GM18867 (cell line): ENCODE data around the gene SDC3.
"Not testable (repeated sequence)": the region's sequence is repeated elsewhere in the genome, so short reads cannot be mapped to it uniquely, and the experiment has no call there.

Experiments
- ATAC-seq: cut with Tn5 transposase; IDR thresholded peaks from one replicate; pipeline ENCODE4 v1.9.1; 2021; ENCODE audit warnings: mild to moderate bottlenecking, moderate library complexity; ENCODE audit not compliant: unreplicated experiment

The SDC3 gene

DNA sequence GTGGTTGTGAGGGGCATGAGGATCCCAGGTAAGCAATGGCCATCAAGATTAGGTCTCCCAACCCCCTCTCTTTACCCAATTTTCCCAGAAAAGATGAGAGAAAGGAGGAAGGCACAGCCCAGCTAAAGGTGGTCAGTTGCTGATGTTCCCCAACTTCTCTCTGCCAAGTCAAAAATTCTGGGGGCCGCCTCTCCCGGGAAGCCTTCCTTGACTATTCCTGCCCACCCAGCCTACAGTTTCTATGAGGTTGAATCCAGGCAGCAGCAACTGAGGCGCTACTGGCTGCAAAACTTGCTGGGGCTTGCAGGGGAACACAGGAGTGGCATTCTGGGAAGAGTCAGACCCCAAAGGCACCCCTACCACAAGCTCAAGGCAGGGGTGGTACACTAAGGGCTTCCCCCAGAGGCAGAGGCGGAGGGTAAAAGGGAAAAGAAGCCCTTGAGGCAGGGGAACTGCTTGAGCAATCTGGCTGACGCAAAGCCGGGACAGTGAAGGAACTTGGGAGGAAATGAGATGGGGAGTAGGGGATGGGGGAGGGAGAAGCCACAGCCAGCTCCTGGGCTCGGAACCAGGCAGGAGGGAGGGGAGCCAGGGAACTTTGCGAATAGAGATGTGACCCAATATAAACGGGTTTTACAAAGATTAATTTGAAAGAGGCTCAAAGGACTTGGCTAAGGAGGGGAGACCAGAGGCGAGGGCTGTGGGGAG is 31.2 kb downstream of the SDC3 start:
- no peak for ATAC-seq

DNA sequence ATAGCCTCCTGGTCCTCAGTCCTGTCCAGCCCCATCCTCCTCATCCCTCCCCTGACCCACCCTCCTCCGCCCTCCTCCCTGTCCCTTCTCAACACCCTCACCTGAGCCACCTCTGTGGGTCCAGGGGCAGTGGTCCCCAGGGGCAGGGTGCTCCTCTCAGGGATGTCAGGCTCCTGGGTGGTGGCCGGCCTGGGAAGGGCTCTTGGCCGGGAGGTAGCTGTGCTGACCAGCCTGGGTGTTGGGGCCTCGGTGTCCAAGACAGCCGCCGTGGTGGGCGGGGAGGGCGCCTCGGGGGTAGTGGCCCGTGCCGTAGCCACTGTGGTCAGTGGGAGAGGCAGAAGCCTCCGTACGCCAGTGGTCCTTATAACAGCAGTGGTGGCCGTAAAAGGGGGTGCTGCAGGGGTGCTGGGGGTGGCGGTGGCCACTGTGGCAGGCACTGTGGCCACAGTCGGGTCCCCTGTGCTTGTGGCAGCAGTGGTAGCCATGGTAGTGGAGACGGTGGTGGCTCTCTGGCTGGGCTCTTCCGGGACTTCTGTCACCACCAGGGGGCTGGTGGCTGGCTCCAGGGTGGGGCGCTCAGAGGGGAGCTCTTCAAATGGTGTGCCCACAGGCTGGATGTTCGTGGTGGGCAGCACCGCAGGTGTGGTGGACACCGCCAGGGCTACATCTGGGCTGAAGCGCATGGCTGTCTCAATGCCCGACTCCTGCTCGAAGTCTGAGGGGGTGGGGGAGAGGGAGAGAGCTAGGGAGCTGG is 31.9 kb downstream of the SDC3 start:
- no peak for ATAC-seq

DNA sequence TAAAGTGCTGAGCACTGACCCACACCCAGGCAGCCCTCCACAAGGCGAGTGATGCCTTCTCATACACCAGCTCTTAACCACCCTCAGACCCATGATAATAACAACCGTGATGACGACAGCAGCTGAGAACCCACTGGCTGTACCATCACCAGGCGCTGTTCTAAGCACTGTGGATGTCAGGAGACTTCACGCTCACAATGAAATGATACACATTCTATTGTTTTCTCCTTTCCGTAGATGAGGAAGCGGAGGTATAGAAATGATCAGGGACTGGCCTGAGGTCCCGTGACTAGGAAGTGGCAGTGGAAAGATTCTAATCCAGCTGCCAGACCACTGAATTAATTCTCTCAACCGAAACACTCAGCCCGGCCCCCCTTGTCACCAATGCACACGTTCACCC is 32.6 kb downstream of the SDC3 start:
- ATAC-seq: no peak

DNA sequence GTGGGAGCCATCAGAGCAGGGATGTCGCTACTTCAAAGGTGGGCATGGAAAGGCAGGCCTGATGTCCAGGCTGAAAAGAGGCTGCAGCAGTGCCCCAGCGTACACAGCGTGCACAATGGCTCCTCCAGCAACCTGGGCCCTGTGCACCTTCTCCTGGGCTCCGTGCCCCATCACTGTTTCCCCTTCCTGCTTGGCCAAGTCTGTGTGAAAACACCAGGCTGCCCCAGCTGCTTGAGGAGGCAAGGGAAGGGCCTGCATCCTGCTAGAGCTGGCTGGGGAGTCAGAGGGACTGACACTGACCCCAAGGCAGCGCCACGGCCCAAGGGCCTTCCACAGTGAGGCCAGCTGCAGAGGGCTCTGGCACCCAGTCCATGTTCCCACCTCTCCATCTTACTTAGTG is 33.4 kb downstream of the SDC3 start:
- no peak for ATAC-seq

DNA sequence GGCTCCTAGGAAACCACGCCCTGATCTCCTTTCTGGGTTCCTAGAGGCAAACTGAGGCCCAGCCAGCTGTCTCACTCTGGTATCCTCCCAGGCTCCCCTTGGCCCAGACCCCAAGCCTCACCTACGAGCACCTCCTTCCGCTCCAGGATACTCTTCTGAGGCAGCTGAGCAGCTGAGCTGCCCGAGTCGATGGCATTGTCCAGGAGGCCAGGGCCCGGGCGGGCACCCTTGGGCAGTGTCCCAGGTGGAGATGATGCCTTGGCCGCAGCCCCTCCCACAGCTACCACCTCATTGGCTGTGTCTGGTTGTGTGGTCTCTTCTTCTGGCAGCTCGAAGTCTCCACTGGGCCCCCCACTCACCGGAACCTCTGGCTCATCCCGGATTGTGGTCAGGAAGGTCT is 34.4 kb downstream of the SDC3 start:
- no peak for ATAC-seq

DNA sequence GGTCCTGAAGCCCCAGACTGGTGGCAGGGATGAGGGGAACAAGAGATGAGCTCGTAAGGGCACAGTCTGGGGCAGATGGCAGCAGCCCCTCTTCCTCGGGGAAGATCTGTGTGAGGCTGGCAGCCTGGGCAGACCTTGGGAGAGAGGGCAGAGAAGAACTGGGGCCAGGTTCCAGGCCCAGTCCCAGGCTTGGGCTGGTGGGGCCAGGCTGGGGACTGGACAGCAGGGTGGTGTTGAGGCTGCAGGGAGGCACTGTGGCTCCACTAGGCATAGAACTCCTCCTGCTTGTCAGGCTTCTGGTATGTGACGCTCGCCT is 35.7 kb downstream of the SDC3 start:
- ATAC-seq: no peak

DNA sequence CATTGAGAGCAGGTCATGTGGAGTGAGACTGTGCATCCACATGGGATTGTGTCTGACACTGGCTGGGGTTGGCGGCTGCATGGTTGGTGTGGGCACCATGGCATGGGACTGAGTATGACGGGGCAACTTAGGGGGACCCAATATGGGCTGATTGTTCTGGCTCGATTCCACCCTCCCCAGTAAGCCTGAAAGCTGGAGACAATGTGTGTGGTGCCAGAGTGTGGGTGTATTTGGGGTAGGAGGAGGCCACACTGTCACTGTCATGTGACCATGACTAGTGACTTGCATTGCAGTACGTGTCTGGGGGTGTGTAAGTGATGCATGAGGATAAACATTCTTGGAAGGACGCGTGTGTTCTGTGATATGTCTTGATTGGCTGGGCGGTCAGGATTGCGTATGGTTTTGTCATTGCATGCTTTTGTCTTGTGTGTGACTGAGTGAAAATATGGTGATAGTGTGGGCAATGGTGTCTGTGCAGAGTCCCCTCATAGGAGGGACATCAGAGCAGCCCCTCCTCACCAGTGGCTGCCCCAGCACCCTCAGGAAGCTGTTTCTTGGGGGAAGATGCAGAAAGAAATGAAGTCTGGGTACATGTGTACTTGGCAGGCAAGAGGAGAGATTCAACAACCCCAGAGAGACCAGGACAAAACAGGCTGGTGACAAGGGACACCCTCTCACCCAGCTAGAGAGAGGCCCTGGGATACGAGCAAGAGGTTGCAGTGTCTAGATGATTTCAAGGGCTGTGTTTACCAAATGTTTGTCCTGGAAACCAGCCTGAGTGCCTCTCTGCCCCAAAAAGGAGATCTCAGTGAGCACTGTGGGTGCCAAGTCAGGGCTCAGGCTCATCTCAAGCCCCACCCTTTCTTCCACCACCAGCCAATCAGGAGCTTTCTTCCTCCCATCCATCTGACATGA is 36.3 kb downstream of the SDC3 start:
- ATAC-seq: no peak

DNA sequence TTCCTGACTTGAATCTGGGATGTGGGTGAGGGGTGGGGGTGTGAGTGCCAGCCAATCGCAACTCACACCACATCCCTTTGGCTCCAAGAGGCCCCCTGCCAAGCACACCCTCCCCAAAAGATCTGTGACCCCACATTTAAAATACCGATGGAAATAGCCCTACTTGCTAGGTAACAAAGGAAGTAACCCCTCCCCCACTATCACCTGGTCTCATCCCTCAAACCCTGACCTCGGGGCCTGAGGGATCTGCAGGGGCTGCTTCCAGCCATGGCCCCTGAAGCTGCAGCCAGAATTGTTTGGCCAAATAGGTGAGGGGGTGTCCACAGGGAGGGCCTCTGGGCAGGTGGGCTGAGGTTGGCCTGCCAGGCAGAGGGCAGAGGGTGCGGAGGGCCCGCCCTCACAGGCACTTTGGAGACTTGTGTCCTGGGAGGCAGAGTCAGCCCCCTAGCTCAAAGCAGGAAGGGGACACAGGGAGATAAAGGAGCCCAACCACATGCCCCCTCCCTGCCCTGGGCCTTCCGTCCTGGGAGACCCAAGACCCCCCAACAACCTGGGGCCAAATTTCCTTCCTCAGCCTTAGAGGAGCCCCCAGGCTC is 37.2 kb downstream of the SDC3 start:
- ATAC-seq: no peak

DNA sequence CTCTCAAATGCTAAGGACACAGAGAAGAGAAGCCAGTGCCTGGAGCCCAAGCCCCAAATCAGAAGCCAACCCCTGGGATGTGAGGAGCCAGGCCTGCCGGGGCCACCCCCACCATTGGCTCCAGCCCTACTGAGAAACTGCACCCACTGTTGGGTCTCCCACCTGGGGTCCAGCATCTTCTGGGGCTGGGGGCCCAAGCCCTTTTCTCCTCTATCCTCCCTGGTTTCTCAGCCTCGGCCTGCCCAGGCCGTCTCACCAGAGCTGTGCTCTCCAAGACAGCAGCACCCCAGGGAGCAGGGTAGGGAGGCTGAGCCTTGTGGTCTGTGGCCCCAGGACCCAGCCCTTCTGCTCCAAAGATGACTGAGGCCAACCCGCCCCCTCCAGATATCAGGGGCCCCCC is 37.9 kb downstream of the SDC3 start:
- ATAC-seq: no peak

DNA sequence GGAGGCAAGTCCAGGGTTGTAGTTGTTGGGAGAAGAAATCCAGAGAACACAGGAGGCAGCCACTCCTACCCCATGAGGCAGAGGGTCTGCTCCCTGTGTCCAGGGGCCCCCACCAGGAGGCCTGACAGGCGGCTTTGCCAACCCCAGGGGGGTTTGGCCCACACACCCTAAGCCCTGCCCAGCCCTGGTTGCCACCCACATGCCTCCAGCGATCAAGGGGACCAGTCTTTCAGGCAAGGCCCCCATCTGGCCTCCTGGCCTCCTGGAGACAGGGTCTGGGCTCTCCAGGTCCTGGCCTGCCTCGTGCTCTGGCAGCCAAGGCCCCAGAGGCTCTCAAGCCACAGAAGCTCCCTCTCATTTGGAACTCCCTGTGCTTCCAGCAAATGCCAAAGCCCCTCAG is 38.5 kb downstream of the SDC3 start:
- ATAC-seq: no peak

DNA sequence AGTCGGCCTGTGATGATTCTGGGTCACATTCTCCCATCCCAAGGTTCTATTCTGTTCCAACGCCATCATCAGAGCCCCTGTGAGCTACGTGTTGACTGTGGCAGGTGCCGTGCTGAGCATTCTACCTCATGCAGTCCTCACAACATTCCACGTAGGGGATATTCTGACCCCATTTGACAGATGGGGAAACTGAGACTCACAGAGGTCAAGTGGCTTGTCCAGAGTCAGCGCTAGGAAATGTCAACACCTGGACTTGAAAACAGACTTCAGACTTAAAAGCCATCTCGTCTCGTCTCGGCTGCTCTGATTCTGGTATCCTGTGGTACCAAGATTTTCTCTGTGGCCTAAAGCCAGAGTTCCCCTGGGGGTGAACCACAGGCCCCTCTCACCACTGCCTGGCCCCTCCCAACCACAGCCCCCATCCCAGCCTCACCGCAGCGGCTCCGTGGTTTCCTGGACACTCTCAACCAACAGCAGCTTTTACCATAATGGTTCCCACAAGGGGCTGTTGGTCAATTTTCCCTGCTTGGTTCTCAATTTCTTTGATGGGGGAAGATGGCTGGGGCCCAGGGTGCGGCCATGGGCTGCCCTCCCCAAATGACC is 39.6 kb downstream of the SDC3 start:
- no peak for ATAC-seq

DNA sequence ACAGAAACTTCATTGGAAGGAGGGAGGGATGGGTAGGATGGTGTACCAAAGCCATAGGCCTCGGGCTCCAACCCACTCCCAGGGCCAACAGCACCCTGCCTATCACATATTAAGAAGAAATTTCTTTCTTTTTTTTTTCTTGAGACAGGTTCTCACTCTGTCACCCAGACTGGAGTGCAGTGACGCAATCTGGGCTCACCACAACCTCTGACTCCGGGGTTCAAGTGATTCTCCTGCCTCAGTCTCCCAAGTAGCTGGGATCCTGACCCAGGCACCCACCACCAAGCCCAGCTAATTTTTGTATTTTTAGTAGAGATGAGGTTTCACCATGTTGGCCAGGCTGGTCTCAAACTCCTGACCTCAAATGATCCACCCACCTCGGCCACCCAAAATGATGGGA is 40.5 kb downstream of the SDC3 start:
- ATAC-seq: not testable (repeated sequence)

DNA sequence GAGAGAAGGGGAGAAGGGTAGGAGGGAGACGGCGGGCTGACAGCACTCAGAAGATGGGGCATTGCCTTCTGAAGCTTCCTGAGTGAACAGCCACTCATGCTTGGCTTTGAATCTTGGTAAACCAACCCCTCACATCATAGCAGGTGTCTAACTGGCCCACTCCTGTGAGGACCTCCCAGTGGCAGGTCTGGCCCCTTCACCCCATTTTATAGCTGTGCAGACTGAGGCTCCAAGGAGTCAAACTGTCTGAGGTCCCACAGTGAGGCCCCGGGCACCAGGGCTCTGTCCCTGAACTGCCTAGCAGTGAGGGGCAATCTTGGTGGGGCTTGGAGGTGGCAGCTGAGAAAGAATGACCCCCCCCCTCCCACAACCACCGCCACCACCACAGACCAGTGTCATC is 41.0 kb downstream of the SDC3 start:
- ATAC-seq: no peak

DNA sequence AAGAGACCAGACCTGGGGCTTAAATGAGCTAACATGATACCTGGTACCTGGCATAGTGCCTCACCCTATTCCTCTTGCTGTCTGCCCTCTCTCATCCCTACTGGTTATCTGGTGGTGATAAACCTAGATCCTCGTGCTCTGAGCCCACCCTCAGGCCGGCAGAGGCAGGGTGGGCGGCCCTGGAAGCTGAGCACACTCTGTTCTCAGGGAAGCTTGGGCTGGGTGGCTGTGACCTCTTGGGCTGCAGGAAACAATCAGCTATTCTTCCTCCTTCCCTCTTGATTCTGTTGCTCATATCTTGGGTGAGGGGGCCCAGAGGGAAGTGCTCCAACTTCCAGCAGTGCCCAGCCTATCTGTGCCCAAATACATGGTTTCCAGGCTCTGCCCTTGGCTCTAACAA is 42.0 kb downstream of the SDC3 start:
- no peak for ATAC-seq

DNA sequence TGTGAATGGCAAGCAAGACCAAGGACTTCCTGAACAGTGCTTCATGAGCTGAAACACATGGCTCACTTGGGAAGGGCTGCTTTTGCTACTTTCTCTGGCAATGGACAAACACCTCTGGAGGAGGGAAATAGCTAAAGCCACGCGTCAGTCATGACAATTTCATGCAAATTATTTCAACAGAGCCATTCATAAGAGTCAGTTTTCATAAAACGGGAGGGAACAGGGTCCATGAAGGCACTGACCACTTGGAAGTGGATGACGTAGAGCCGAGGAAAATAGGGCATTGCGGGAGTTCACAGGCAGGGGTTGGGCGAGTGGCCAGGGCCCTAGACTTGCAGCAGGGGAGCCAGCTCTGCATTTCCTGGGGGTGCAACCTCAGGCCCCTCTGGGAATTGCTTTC is 43.9 kb downstream of the SDC3 start:
- ATAC-seq: no peak

DNA sequence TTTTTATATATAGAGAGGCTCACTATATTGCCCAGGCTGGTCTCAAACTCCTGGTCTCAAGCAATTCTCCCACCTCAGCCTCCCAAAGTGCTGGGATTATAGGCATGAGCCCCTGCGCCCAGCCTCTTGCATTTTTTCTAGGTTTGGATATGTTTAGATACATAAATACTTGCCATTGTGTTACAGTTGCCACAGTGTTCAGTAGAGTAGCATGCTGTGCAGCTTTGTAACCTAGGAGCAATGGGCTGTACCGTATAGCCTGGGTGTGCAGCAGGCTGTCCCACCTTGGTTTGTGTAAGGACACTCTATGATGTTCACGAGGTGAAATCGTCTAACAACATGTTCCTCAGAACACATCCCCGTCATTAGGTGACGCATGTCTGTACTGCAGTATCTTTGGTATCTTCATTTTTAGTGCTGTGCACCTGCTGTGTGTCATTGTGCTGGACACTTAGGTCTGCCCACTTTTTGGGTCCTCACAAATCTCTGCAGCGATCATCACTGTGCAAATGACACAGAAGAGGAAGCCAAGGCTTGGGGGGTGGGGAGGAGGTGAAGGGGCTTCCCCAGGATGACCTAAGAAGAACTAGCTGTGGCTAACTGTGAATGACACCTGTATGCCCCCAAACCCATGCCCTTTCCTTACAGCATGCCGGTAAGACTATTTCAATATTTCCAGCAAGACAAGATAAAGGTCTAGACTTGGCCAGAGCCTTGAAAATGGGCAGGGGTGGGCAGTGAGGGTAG is 44.5 kb downstream of the SDC3 start:
- no peak for ATAC-seq

DNA sequence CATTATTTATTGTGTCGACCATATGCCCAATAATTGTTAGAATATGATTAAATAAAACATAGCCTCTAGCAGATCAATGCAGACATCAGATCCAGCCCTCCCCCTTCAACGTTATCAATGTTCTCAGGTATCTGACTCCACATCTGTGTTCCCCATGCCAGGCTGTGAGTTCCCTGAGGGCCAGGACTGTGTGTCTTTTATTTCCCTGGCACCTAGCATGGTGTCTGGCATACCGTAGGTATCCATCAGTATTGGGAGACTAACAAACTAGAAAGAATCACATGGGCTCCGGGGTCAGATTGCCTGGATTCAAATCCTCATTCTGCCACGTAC is 48.3 kb downstream of the SDC3 start:
- no peak for ATAC-seq

DNA sequence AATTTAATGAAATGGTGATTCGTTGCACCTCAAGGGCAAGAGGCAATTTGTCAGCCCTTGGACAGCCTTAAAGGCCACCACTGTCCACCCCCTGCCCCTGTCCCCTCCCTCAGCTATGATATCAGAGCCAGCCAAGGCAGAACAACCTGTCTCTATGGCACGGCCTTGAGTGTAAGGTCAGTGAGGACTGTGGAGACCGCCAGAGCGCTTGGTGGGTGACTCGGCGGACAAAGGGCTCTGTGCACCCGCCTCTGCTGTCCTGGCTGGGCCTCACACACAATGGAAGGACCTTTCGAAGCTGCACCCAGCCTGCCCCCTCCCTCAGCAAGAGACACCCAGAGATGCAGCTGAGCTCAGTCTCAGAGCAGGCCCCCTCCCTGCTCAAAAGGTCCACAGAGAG is 50.6 kb downstream of the SDC3 start:
- ATAC-seq: no peak

DNA sequence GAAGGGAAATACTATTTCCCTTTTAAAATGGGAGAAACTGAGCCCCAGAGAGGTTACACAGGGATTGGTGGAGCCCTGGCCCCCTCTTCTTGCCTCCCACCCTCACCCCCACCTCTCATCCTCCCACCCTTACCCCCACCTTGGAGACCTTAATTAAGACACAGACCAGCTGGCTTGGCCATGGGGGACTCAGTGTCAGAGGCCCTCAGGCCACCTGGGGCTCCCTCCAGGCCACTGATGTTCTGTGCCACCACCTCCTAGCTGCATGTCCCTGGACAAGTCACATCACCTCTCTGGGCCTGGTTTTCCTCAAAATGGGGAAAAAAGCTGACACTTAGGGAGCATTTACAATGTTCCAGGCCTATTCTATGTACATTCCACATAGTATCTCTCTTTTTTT is 51.5 kb downstream of the SDC3 start:
- ATAC-seq: no peak

DNA sequence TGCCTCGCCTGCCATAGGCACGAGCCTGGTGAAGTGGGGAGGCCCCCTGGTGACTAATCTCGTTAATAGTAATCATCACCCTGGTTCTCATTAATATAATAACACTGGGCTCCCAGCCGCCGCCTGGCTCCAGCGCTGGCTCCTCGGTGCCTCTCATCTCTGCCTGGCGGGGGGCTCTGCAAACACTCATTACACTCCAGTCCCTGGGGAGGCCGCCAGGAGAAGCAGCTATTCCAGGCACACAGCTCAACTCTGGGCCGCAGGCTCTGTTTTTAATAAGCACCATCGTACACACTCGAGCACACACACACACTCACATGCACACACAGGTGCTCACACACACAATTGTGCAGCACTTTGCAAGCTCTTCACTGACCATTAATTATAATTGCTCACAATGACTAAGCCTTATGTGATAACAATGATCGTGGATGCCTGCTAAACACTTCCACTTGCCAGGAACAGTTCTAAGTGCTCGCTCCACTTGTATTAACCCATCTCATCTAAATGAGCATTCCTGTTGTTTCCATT is 52.2 kb downstream of the SDC3 start:
- ATAC-seq: no peak
